A673 (cell line): Measurements from ENCODE around the gene STAB1.

Experiments used
- CTCF ChIP-seq: fragments of 300-800, 200-600 bp; sonication (generic); conservative IDR thresholded peaks from 2 replicates; pipeline ENCODE4 v1.5.1; 2017; ENCODE audit warnings: low read depth, mild to moderate bottlenecking, antibody characterized with exemption, low read length, moderate library complexity, mixed read lengths
- EZH2 ChIP-seq: fragments of 200-600 bp; sonication (generic); IDR thresholded peaks from 2 replicates; pipeline ENCODE4 v1.6.1; 2017; ENCODE audit warnings: borderline replicate concordance, low read depth, mild to moderate bottlenecking, mixed read lengths, antibody characterized with exemption, low read length; ENCODE audit not compliant: poor library complexity, severe bottlenecking

DNA sequence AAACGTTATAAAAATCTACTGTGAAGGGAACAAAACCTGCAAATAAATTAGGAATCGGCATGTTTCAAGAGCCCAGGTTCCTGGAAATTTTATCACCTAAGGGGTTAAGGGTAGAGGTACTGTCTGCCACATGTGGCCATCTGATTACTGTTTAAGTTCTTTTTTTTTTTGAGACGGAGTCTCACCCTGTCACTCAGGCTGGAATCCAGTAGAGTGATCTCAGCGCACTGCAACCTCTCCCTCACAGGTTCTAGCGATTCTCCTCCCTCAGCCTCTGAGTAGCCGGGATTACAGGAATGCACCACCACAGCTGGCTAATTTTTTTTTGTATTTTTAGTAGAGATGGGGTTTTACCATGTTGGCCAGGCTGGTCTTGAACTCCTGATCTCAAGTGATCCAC is 77.1 kb downstream of the STAB1 start:
- TF ChIP-seq CTCF: no peak
- TF ChIP-seq EZH2: no peak
